ENCODE data around the gene ATP9B. TPM values are rescaled to one million over a fixed set of nuclear protein-coding genes. Genes with fewer than 3 reads are reported as not detected.

The ATP9B gene
- polyA plus RNA-seq, 1 of the 3 experiments (the other 2 are of a cell fraction): 11.2 TPM

DNA sequence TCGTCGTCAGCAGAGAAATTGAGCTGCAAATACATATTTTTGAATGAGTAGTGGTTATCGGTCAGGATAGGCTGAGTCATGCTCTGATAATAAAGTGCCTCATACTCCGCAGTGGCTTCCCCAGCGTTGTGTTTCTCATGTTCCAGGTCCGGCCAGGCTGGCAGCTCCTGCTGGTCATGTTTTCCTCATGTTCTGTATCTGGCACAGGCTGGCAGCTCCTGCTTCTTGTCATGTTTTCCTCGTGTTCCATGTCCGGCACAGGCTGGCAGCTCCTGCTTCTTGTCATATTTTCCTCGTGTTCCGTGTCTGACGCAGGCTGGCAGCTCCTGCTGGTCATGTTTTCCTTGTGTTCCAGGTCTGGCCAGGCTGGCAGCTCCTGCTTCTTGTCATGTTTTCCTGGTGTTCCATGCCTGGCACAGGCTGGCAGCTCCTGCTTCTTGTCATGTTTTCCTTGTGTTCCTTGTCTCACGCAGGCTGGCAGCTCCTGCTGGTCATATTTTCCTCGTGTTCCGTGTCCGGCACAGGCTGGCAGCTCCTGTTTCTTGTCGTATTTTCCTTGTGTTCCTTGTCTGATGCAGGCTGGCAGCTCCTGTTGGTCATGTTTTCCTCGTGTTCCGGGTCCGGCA, 148.9 kb downstream of the ATP9B start:
- H3K36me3 ChIP-seq (replicated peaks in 1 of 2; ENCODE audit: control insufficient read depth in 1 of 2, insufficient read depth in 2 of 2, low read length in 1 of 2): peaks cover 0 to 2% of the 10 kb centered on the region in 2 experiments
- no peak overlapping the region for H3K4me2 ChIP-seq
- no peak overlapping the region for H3K9ac ChIP-seq
- no peak overlapping the region for H2AFZ ChIP-seq (ENCODE audit: low read depth)
- ChIA-PET POLR2A (no interaction called here), CTCF (interaction anchor here (1.2 kb wide), 1 partner anchor 15 kb away, joined by 3 read pairs; no protein-coding TSS in a partner anchor)
- H3K9me2 ChIP-seq: no peaks in the 10 kb centered on the region
- H3K4me1 ChIP-seq (ENCODE audit: control insufficient read depth in 1 of 2, insufficient read depth in 2 of 2, low read depth in 1 of 2, low read length in 1 of 2): peaks cover 0 to 5% of the 10 kb centered on the region in 2 experiments; a peak in 1 of 4 replicates
- no peaks in the 10 kb centered on the region for H3F3A ChIP-seq (replicated peaks; ENCODE audit: insufficient read depth)
- no peaks in the 10 kb centered on the region for H3K9me3 ChIP-seq
- H3K4me3 ChIP-seq (ENCODE audit: low read depth in 2 of 2, low read length in 1 of 2): no peak overlapping the region
- no peak overlapping the region for H3K27ac ChIP-seq (ENCODE audit: low read depth in 2 of 2, low read length in 1 of 2)
- H3K27me3 ChIP-seq (ENCODE audit: insufficient read depth): no peaks in the 10 kb centered on the region
- 94% methylated on average over 19 of the region's 19 CpGs for WGBS (ENCODE audit: low lambda C conversion rate)
- TF ChIP-seq RCOR1 (IDR thresholded peaks at IDR 0.05; ENCODE audit: low read length) (no peak), EP300 (IDR thresholded peaks at IDR 0.05; ENCODE audit: borderline replicate concordance in 1 of 2, low read depth in 1 of 2, low read length in 1 of 2) (no peak), ZBTB33 (IDR thresholded peaks at IDR 0.05; ENCODE audit: borderline replicate concordance, low read depth) (no peak), FOXJ3 (CRISPR knock-in tag; IDR thresholded peaks at IDR 0.05) (no peak), TEAD4 (IDR thresholded peaks at IDR 0.05; ENCODE audit: borderline replicate concordance, insufficient read depth) (no peak), GATA2 (CRISPR knock-in tag; IDR thresholded peaks at IDR 0.05) (no peak), TCF12 (IDR thresholded peaks at IDR 0.05) (no peak), RAD21 (IDR thresholded peaks at IDR 0.05; ENCODE audit: low read length) (no peak)
- TF ChIP-seq, protein P1, sequence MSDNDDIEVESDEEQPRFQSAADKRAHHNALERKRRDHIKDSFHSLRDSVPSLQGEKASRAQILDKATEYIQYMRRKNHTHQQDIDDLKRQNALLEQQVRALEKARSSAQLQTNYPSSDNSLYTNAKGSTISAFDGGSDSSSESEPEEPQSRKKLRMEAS (IDR thresholded peaks at IDR 0.05; ENCODE audit: low read depth): no peak
- TF ChIP-seq, protein P2, sequence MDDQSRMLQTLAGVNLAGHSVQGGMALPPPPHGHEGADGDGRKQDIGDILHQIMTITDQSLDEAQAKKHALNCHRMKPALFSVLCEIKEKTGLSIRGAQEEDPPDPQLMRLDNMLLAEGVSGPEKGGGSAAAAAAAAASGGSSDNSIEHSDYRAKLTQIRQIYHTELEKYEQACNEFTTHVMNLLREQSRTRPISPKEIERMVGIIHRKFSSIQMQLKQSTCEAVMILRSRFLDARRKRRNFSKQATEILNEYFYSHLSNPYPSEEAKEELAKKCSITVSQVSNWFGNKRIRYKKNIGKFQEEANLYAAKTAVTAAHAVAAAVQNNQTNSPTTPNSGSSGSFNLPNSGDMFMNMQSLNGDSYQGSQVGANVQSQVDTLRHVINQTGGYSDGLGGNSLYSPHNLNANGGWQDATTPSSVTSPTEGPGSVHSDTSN (IDR thresholded peaks at IDR 0.05): no peak
- H4K20me1 ChIP-seq (ENCODE audit: insufficient read depth): no peaks in the 10 kb centered on the region
- no peak for DNase-seq
- no peaks in the 10 kb centered on the region for H3K79me2 ChIP-seq (ENCODE audit: insufficient read depth)

- H3K79me2 ChIP-seq (ENCODE audit: insufficient read depth): no peaks in the 10 kb centered on the region
- POLR2A ChIA-PET: no interaction called here
- no peak for DNase-seq
- whole genome bisulfite sequencing (ENCODE audit: low lambda C conversion rate): 90% methylated on average over 10 of the region's 10 CpGs
- no peaks in the 10 kb centered on the region for H3K9me3 ChIP-seq
- CTCF ChIA-PET: no interaction called here
- H3K9me2 ChIP-seq: no peaks in the 10 kb centered on the region
- no peak overlapping the region for H3K27ac ChIP-seq (ENCODE audit: low read depth in 2 of 2, low read length in 1 of 2)
- no peak overlapping the region for H3K4me3 ChIP-seq (ENCODE audit: low read depth in 2 of 2, low read length in 1 of 2)
- no peak overlapping the region for H3K4me2 ChIP-seq
- H3K36me3 ChIP-seq (replicated peaks in 1 of 2; ENCODE audit: control insufficient read depth in 1 of 2, insufficient read depth in 2 of 2, low read length in 1 of 2): peaks cover 0 to 2% of the 10 kb centered on the region in 2 experiments
- no peaks in the 10 kb centered on the region for H3K27me3 ChIP-seq (ENCODE audit: insufficient read depth)
- no peaks in the 10 kb centered on the region for H4K20me1 ChIP-seq (ENCODE audit: insufficient read depth)
- no peak overlapping the region for H2AFZ ChIP-seq (ENCODE audit: low read depth)
- H3K9ac ChIP-seq: no peak overlapping the region
- peaks cover 0 to 5% of the 10 kb centered on the region in 2 experiments; a peak in 1 of 4 replicates for H3K4me1 ChIP-seq (ENCODE audit: control insufficient read depth in 1 of 2, insufficient read depth in 2 of 2, low read depth in 1 of 2, low read length in 1 of 2)
- no peaks in the 10 kb centered on the region for H3F3A ChIP-seq (replicated peaks; ENCODE audit: insufficient read depth)
- TF ChIP-seq ELF1 (IDR thresholded peaks at IDR 0.05): no peak
- TF ChIP-seq CHD2 (IDR thresholded peaks at IDR 0.05; ENCODE audit: low read length, partially characterized antibody): no peak
- TF ChIP-seq GABPA (IDR thresholded peaks at IDR 0.05; ENCODE audit: low read depth): no peak
- no peak for TF ChIP-seq YY1 (IDR thresholded peaks at IDR 0.05; ENCODE audit: low read depth)
- TF ChIP-seq TAF1 (IDR thresholded peaks at IDR 0.05; ENCODE audit: borderline replicate concordance, low read depth, low read length): no peak
- TF ChIP-seq NRF1 (IDR thresholded peaks at IDR 0.05; ENCODE audit: low read depth, low read length): no peak
- TF ChIP-seq USF2 (IDR thresholded peaks at IDR 0.05; ENCODE audit: borderline replicate concordance, low read depth, low read length): no peak
- TF ChIP-seq IRF3 (IDR thresholded peaks at IDR 0.05; ENCODE audit: low read depth, low read length): no peak
- TF ChIP-seq MXI1 (IDR thresholded peaks at IDR 0.05; ENCODE audit: low read depth, low read length): no peak
- TF ChIP-seq POLR2AphosphoS5 (IDR thresholded peaks at IDR 0.05; ENCODE audit: low read depth, low read length): no peak
- no peak for TF ChIP-seq TCF12 (IDR thresholded peaks at IDR 0.05)
- TF ChIP-seq RXRA (IDR thresholded peaks at IDR 0.05; ENCODE audit: borderline replicate concordance, low read depth): no peak
- TF ChIP-seq, protein P1 (IDR thresholded peaks at IDR 0.05; ENCODE audit: low read depth): no peak
- TF ChIP-seq RAD21 (IDR thresholded peaks at IDR 0.05; ENCODE audit: low read length): no peak
- TF ChIP-seq GATA2 (CRISPR knock-in tag; IDR thresholded peaks at IDR 0.05): no peak
- TF ChIP-seq FOSL2 (IDR thresholded peaks at IDR 0.05; ENCODE audit: borderline replicate concordance, low read depth): no peak
Observed at GRCh38 chr18:79218605-79219190, 149.5 kb downstream of the ATP9B start.
